SU-DHL-6 (cell line): ENCODE results near the gene CTAG2.
"Not testable (repeated sequence)": the region's sequence is repeated elsewhere in the genome, so short reads cannot be mapped to it uniquely, and the experiment has no call there.

Experiments used
- EZH2phosphoT487 ChIP-seq: fragments of 200-600 bp; sonication (generic), shearing (Covaris generic); conservative IDR thresholded peaks from 2 replicates; pipeline ENCODE4 v1.6.1; 2018; ENCODE audit warnings: mild to moderate bottlenecking, antibody characterized with exemption, low read length, moderate library complexity, mixed read lengths
- TF ChIP-seq, protein P1 (sequence below): fragments of 200-600 bp; sonication (generic); IDR thresholded peaks from one replicate; pipeline ENCODE4 v1.5.1; 2017; ENCODE audit warnings: antibody characterized with exemption, mild to moderate bottlenecking, low read length, moderate library complexity; ENCODE audit not compliant: insufficient read depth, poor library complexity, severe bottlenecking

DNA sequence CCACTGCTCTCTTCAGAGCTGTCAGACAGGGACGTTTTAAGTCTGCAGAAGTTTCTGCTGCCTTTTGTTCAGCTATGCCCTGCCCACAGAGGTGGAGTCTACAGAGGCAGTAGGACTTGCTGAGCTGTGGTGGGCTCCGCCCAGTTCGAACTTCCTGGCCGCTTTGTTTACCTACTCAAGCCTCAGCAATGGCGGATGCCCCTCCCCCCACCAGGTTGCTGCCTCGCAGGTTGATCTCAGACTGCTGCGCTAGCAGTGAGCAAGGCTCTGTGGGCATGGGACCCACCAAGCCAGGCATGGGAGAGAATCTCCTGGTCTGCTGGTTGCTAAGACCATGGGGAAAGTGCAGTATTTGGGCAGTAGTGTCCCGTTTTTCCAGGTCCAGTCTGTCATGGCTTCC is 17.5 kb upstream of the CTAG2 start:
- TF ChIP-seq, protein P1, sequence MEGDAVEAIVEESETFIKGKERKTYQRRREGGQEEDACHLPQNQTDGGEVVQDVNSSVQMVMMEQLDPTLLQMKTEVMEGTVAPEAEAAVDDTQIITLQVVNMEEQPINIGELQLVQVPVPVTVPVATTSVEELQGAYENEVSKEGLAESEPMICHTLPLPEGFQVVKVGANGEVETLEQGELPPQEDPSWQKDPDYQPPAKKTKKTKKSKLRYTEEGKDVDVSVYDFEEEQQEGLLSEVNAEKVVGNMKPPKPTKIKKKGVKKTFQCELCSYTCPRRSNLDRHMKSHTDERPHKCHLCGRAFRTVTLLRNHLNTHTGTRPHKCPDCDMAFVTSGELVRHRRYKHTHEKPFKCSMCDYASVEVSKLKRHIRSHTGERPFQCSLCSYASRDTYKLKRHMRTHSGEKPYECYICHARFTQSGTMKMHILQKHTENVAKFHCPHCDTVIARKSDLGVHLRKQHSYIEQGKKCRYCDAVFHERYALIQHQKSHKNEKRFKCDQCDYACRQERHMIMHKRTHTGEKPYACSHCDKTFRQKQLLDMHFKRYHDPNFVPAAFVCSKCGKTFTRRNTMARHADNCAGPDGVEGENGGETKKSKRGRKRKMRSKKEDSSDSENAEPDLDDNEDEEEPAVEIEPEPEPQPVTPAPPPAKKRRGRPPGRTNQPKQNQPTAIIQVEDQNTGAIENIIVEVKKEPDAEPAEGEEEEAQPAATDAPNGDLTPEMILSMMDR = not testable (repeated sequence)
- TF ChIP-seq EZH2phosphoT487 = not testable (repeated sequence)
